Esophagus muscularis mucosa (tissue), 3 donors: ENCODE data around the gene WNT10A.

Source experiments
- POLR2AphosphoS5 ChIP-seq, 2 donors: sonication (generic); formaldehyde crosslinking; IDR thresholded peaks; one replicate each; pipeline ENCODE4 v1.6.1; 2017; ENCODE audit warnings: antibody characterized with exemption in 2 of 2
- TF ChIP-seq, protein P1 (sequence below), 3 experiments: fragments of 200-600 bp in 2 of 3; fragments of 450-650 bp in 1 of 3; sonication (generic) in 2 of 3; IDR thresholded peaks; one replicate each; pipeline ENCODE4 v1.5.1; 2017 to 2019; ENCODE audit warnings: antibody characterized with exemption in 3 of 3, mild to moderate bottlenecking in 2 of 3, moderate library complexity in 1 of 3

GRCh38 chr2:218897394-218898108 is 16.9 kb downstream of the WNT10A start:
- no peak for TF ChIP-seq POLR2AphosphoS5 (IDR thresholded peaks at IDR 0.05)
- TF ChIP-seq, protein P1, sequence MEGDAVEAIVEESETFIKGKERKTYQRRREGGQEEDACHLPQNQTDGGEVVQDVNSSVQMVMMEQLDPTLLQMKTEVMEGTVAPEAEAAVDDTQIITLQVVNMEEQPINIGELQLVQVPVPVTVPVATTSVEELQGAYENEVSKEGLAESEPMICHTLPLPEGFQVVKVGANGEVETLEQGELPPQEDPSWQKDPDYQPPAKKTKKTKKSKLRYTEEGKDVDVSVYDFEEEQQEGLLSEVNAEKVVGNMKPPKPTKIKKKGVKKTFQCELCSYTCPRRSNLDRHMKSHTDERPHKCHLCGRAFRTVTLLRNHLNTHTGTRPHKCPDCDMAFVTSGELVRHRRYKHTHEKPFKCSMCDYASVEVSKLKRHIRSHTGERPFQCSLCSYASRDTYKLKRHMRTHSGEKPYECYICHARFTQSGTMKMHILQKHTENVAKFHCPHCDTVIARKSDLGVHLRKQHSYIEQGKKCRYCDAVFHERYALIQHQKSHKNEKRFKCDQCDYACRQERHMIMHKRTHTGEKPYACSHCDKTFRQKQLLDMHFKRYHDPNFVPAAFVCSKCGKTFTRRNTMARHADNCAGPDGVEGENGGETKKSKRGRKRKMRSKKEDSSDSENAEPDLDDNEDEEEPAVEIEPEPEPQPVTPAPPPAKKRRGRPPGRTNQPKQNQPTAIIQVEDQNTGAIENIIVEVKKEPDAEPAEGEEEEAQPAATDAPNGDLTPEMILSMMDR (IDR thresholded peaks at IDR 0.05): no peak
